ENCODE measurements around the gene TMEM158. TPM values are rescaled to one million over a fixed set of nuclear protein-coding genes. Genes with fewer than 3 reads are reported as not detected.

The TMEM158 gene
- polyA plus RNA-seq, 1 donor (not counting 4 experiments of a cell fraction or from before 2014, with no cell fraction given), result 2.0 TPM

DNA sequence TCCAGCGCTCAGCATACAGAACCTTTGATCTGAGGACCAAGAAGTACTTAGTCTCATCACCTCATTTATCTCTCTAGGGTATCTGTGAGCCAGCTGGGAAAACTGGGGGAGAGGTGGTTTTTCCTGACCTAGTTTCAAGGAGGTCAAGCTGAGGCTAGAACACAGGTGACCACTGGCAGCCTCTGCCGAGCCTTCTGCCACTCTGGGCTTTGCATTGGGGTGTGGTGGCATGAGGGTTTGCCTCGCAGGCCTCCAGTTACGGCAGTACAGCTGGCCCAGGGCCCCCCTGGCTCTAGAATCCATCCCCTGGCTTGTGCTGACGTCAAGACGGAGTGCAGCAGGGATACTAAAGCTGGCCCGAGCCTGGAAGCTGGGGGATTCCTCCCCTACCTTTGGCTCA is 45.2 kb downstream of the TMEM158 start:
- peaks cover 49% of the 10 kb centered on the region for H3K4me1 ChIP-seq (ENCODE audit: control insufficient read depth, extremely low read depth, insufficient read depth, low read length)
- H3K79me2 ChIP-seq (ENCODE audit: control insufficient read depth, insufficient read depth, low read length), result no peaks in the 10 kb centered on the region

DNA sequence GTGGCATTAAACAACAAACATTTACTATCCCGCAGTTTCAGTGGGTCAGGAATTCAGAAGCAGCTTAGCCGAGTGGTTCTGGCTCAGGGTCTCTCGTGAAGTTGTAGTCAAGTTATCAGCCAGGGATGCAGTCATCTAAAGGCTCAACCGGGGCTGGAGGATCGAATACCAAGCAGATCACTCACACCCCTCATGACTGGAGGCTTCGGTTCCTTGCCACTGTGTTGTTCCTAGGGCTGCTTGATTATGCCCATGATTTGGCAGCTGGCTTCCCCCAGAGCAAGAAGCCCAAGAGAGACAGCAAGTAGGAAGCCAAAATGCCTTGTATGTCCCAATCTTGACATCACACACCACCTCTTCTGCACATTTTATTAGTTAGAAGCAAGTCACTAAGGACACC is 46.0 kb downstream of the TMEM158 start:
- no peak for TF ChIP-seq EZH2 (IDR thresholded peaks at IDR 0.05; ENCODE audit: low read length)
- TF ChIP-seq, protein P1, sequence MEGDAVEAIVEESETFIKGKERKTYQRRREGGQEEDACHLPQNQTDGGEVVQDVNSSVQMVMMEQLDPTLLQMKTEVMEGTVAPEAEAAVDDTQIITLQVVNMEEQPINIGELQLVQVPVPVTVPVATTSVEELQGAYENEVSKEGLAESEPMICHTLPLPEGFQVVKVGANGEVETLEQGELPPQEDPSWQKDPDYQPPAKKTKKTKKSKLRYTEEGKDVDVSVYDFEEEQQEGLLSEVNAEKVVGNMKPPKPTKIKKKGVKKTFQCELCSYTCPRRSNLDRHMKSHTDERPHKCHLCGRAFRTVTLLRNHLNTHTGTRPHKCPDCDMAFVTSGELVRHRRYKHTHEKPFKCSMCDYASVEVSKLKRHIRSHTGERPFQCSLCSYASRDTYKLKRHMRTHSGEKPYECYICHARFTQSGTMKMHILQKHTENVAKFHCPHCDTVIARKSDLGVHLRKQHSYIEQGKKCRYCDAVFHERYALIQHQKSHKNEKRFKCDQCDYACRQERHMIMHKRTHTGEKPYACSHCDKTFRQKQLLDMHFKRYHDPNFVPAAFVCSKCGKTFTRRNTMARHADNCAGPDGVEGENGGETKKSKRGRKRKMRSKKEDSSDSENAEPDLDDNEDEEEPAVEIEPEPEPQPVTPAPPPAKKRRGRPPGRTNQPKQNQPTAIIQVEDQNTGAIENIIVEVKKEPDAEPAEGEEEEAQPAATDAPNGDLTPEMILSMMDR (optimal IDR thresholded peaks at IDR 0.05 in 1 of 3, IDR thresholded peaks at IDR 0.05 in 1 of 3, conservative IDR thresholded peaks at IDR 0.05 in 1 of 3; ENCODE audit: extremely low read depth in 1 of 3, insufficient read depth in 2 of 3, low read length in 3 of 3), result no peak
- Histone ChIP-seq H3K79me2 (ENCODE audit: control insufficient read depth, insufficient read depth, low read length) (no peaks in the 10 kb centered on the region), H3K9ac (ENCODE audit: control insufficient read depth, extremely low read depth, insufficient read depth, low read length) (no peak overlapping the region), H3K4me1 (ENCODE audit: control insufficient read depth, extremely low read depth, insufficient read depth, low read length) (peaks cover 49% of the 10 kb centered on the region), H3K36me3 (ENCODE audit: control insufficient read depth in 2 of 2, extremely low read depth in 1 of 2, insufficient read depth in 2 of 2, low read length in 2 of 2) (no peaks in the 10 kb centered on the region), H3K4me2 (ENCODE audit: control insufficient read depth, extremely low read depth, insufficient read depth, low read depth, low read length) (peak overlapping the region; percentile 5), H3K27me3 (ENCODE audit: control insufficient read depth, extremely low read depth, insufficient read depth, low read length) (no peaks in the 10 kb centered on the region), H2AFZ (ENCODE audit: control insufficient read depth, low read length) (no peak overlapping the region), H3K27ac (ENCODE audit: control insufficient read depth, insufficient read depth, low read length) (no peak overlapping the region), H3K9me1 (ENCODE audit: control insufficient read depth, extremely low read depth, insufficient read depth, low read length) (no peaks in the 10 kb centered on the region), H4K20me1 (ENCODE audit: control insufficient read depth, extremely low read depth, insufficient read depth, low read length) (no peaks in the 10 kb centered on the region), H3K4me3 (ENCODE audit: control insufficient read depth in 2 of 3, extremely low read depth in 1 of 3, insufficient read depth in 2 of 3, low read depth in 1 of 3, low read length in 3 of 3) (no peak overlapping the region), H3K9me3 (ENCODE audit: control insufficient read depth, low read depth, low read length) (no peaks in the 10 kb centered on the region)
- FAIRE-seq (peak; percentile 80), DNase-seq (ENCODE audit: low read depth, low spot score) (no peak)
- dilution Hi-C loops (cut with MboI; ENCODE audit: extremely low pct_ligation_motif_present, low sequenced_read_pairs), result no loop called here

More for the DNA sequence above, 45.2 kb downstream of the TMEM158 start:
- Histone ChIP-seq H3K4me2 (ENCODE audit: control insufficient read depth, extremely low read depth, insufficient read depth, low read depth, low read length) (no peak overlapping the region), H3K27me3 (ENCODE audit: control insufficient read depth, extremely low read depth, insufficient read depth, low read length) (no peaks in the 10 kb centered on the region), H3K4me3 (ENCODE audit: control insufficient read depth in 2 of 3, extremely low read depth in 1 of 3, insufficient read depth in 2 of 3, low read depth in 1 of 3, low read length in 3 of 3) (no peak overlapping the region), H3K9ac (ENCODE audit: control insufficient read depth, extremely low read depth, insufficient read depth, low read length) (no peak overlapping the region), H4K20me1 (ENCODE audit: control insufficient read depth, extremely low read depth, insufficient read depth, low read length) (no peaks in the 10 kb centered on the region), H3K27ac (ENCODE audit: control insufficient read depth, insufficient read depth, low read length) (no peak overlapping the region), H3K9me3 (ENCODE audit: control insufficient read depth, low read depth, low read length) (no peaks in the 10 kb centered on the region), H2AFZ (ENCODE audit: control insufficient read depth, low read length) (no peak overlapping the region), H3K36me3 (ENCODE audit: control insufficient read depth in 2 of 2, extremely low read depth in 1 of 2, insufficient read depth in 2 of 2, low read length in 2 of 2) (no peaks in the 10 kb centered on the region), H3K9me1 (ENCODE audit: control insufficient read depth, extremely low read depth, insufficient read depth, low read length) (no peaks in the 10 kb centered on the region)
- TF ChIP-seq, protein P1 (optimal IDR thresholded peaks at IDR 0.05 in 1 of 3, IDR thresholded peaks at IDR 0.05 in 1 of 3, conservative IDR thresholded peaks at IDR 0.05 in 1 of 3; ENCODE audit: extremely low read depth in 1 of 3, insufficient read depth in 2 of 3, low read length in 3 of 3), result no peak
- TF ChIP-seq EZH2 (IDR thresholded peaks at IDR 0.05; ENCODE audit: low read length), result no peak
- DNase-seq (ENCODE audit: low read depth, low spot score), result no peak
- dilution Hi-C loops (cut with MboI; ENCODE audit: extremely low pct_ligation_motif_present, low sequenced_read_pairs), result no loop called here
- peak; percentile 34 for FAIRE-seq
